Measurements from ENCODE around the gene CDH11.

The CDH11 gene

DNA sequence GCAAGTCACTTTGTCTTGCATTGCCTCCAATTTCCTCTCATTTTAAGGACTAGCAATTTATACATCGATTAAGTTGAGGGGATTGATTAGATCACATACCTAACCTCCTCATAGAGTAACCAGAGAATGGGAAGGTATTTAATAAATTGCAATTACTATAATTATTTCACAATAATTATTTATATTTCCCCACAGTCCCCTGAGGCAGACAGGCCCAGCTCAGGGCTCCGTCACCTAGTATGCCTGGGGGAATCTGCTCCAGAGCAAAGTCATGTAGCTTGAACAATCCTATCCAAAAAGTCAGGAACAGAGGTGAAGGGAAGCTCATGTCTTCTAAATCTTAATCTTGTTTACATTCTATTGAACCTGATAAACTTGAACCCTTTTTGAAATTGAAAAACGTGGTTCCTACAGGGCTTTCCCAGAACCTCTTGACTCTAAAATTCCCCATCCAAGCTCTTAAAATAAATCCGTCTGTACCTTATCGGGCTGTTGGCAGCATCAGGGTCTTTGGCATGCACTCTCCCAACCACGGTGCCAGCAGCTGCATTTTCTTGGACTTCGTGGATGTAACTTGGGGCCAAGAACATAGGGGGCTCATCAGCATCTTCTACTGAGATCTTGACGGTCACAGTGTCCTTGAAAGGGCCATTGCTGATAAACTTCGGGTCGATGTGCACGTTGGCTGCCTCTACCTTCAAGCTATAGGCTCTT, 140.1 kb downstream of the CDH11 start:
- Mint-ChIP-seq H3K9me3 (peaks cover 7% of the 10 kb centered on the region), H3K27me3 (no peaks in the 10 kb centered on the region), H3K4me3 (no peak overlapping the region)

DNA sequence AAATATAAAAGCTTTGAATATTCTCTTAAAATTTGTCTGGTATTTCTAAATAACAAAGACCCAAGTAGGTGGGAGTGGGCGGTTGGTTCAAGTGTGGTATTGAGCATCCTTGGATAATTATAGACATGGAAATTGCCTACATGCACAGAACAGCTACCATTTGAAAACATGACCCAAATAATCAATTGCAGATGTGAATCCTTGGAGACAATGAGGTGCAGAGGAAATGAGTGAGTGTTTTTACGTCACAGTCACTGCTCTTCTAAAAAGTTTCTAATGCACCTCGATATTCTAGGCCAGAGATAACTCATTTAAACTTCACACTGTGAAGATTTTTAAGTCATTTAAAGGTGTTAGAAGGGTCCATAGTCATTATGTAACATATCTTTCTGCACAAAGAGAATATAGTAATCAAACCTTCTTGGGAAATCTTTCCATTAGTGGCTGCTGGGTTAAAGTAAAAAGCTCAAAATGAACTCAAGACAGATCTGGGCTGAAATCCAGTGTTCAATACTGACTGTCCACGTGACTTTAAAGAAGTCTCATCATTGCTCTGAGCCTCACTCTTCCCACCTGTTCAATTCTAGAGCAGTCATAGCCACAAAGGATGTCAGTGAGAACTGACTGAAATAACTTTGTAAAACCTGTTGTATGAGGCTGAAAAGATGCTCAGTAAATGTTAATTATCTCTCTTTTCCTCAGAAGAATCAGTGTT, 144.5 kb downstream of the CDH11 start:
- Mint-ChIP-seq H3K4me1 (no peaks in the 10 kb centered on the region), H3K27me3 (no peaks in the 10 kb centered on the region), H3K9me3 (peaks cover 4% of the 10 kb centered on the region), H3K4me3 (no peak overlapping the region), H3K36me3 (ENCODE audit: low read depth) (no peaks in the 10 kb centered on the region), H3K27ac (no peak overlapping the region)
- no peak for ATAC-seq
- no peak for DNase-seq

More for the DNA sequence above, 140.1 kb downstream of the CDH11 start:
- no peaks in the 10 kb centered on the region for H3K36me3 Mint-ChIP-seq (ENCODE audit: low read depth)
- no peaks in the 10 kb centered on the region for H3K4me1 Mint-ChIP-seq
- ATAC-seq (no peak), DNase-seq (no peak)
- no peak overlapping the region for H3K27ac Mint-ChIP-seq

DNA sequence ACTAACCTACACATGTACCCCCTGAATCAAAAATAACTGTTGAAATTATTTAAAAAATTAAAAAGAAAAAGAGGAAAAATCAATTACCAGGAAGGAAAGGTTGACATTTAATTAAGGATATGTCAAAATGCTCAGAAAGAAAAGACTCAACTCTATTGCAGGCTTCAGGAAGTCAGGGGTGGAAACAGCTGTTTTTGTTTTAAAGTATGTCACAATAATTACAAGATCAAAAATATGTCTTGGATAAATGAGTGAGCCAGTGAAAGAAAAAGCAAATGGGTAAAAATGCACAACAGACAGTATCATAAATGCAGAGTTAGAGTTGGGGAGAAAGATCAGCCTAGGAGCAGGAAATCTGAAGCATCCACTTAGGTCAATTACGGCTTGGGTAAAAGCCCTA, 146.0 kb downstream of the CDH11 start:
- Mint-ChIP-seq H3K4me1 (no peaks in the 10 kb centered on the region), H3K27me3 (no peaks in the 10 kb centered on the region), H3K9me3 (peaks cover 4% of the 10 kb centered on the region)

DNA sequence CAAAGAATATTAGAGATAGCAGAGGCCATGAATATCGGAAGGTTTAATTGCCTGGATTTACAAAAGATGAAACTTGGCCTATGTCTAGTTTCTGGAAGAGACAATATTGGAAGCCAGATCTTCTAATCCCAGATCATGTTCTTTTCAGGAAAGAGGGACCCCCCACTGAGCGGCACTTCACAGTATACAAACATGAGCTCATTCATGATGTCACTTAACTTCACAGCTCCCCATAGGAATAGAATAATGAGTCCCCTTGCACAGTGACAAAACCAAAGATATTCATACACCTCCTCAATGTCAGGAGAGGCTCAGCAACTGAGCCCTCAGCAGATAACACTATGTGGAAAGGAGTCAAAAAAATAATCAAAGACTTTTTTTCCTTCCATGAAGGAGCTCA, 147.5 kb downstream of the CDH11 start:
- Mint-ChIP-seq H3K27me3 (no peaks in the 10 kb centered on the region), H3K36me3 (ENCODE audit: low read depth) (no peaks in the 10 kb centered on the region), H3K4me3 (no peak overlapping the region), H3K9me3 (peaks cover 7% of the 10 kb centered on the region), H3K4me1 (no peaks in the 10 kb centered on the region), H3K27ac (no peak overlapping the region)
- ATAC-seq (no peak), DNase-seq (no peak)

More for the DNA sequence above, 146.0 kb downstream of the CDH11 start:
- Mint-ChIP-seq H3K4me3 (no peak overlapping the region), H3K36me3 (ENCODE audit: low read depth) (no peaks in the 10 kb centered on the region), H3K27ac (no peak overlapping the region)
- ATAC-seq: no peak
- no peak for DNase-seq

DNA sequence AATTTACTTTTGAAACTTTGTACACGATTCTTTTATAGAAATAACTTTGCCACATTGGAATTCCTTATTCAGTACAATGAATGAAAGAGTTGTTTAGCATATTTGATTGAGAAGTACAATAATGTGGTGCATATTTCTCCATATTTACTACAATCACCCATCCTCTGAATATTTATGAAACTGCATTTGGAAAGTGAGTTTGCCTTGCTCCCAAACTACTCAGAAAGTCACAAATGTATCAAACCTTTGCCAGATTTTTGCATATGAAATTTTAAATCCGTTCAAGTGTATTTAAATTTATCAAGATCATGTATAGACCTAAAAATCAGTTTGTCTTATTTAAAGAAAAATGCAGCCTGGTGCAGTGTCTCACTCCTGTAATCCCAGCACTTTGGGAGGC, 148.7 kb downstream of the CDH11 start:
- Mint-ChIP-seq H3K27me3 (no peaks in the 10 kb centered on the region), H3K4me1 (no peaks in the 10 kb centered on the region), H3K27ac (no peak overlapping the region), H3K9me3 (peaks cover 7% of the 10 kb centered on the region), H3K4me3 (no peak overlapping the region), H3K36me3 (ENCODE audit: low read depth) (no peaks in the 10 kb centered on the region)
- no peak for DNase-seq
- ATAC-seq: no peak

DNA sequence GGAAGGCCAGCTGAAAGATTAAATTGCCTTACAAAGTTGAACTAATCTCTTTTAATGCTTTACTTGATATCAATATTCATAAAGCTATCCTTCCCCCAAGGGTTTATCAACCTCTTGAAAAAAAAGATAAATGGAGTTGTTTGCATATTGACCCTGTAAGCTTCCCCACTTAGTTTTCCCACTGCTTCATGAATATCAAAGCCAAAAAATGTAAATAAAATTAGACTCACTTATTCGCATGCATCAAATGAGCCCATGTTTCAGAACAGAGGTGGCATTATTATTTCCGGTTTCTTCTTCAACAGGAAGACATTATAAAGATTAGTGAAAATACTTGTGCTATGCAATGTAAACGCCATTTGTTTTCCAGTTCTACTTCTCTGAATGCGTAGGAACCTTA, 150.7 kb downstream of the CDH11 start:
- DNase-seq (no peak), ATAC-seq (no peak)
- H3K9me3 Mint-ChIP-seq: peaks cover 7% of the 10 kb centered on the region
- H3K27ac Mint-ChIP-seq: no peak overlapping the region
- no peak overlapping the region for H3K4me3 Mint-ChIP-seq
- no peaks in the 10 kb centered on the region for H3K4me1 Mint-ChIP-seq
- H3K27me3 Mint-ChIP-seq: no peaks in the 10 kb centered on the region
- no peaks in the 10 kb centered on the region for H3K36me3 Mint-ChIP-seq (ENCODE audit: low read depth)

DNA sequence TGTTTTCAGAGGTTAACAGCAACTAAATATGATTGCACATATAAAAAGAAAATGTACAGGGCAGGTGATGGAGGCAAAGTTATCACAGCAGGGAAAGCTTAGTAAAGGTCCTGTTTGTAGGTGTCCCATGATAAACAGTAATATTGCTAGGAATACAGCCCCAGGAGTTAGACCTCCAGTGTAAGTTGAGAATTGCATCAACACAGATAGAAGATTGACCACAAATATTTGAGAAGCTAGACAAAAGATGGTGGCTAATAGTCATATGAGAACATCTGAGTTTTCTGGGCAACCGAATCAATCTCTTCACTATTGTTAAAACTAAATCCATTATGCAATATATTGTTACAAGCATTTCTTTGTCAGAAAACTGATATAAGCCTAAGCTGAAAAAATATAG, 152.6 kb downstream of the CDH11 start:
- Mint-ChIP-seq H3K27ac (no peak overlapping the region), H3K9me3 (peaks cover 4% of the 10 kb centered on the region), H3K27me3 (no peaks in the 10 kb centered on the region), H3K36me3 (ENCODE audit: low read depth) (no peaks in the 10 kb centered on the region), H3K4me3 (no peak overlapping the region), H3K4me1 (no peaks in the 10 kb centered on the region)
- no peak for DNase-seq
- ATAC-seq: no peak

DNA sequence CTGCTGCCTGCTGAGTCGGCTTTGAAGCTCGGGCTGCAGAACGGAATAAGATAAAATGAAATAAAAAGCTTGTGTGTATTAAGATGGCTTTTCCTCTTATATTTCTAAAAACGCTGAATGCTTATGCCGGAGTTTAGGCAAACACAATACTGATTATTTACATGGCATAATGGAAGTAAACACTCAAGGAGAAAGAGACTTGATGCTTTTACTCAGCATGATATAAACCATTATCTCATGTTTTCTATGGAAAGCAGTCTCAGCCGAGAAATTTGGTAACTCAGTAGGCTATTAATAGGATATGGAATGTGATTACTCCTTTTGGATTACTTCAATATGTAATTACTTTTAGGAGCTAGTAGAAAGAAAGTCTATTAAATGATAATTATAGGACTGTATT, 153.3 kb downstream of the CDH11 start:
- no peaks in the 10 kb centered on the region for H3K27me3 Mint-ChIP-seq
- ATAC-seq (no peak), DNase-seq (no peak)
- peaks cover 6% of the 10 kb centered on the region for H3K9me3 Mint-ChIP-seq
- no peak overlapping the region for H3K27ac Mint-ChIP-seq
- no peak overlapping the region for H3K4me3 Mint-ChIP-seq
- H3K4me1 Mint-ChIP-seq: no peaks in the 10 kb centered on the region
- H3K36me3 Mint-ChIP-seq (ENCODE audit: low read depth): no peaks in the 10 kb centered on the region

DNA sequence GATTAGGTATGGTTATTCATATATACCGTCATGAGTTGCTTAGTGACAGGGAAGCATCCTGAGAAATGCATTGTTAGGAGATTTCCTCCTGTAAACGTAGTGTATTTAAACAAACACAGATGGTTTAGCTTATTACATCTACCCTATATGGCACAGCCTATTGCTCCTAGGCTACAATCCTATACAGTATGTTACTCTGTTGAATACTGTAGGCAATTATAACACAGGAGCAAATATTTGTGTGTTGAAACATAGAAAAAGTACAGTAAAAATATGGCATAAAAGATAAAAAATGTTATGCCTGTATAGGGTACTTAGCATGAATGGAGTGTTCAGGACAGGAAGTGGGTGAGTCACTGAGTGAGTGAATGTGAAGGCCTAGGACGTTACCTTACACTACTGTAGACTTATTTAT, 157.7 kb downstream of the CDH11 start:
- H3K27ac Mint-ChIP-seq: no peak overlapping the region
- DNase-seq (no peak), ATAC-seq (no peak)
- no peaks in the 10 kb centered on the region for H3K36me3 Mint-ChIP-seq (ENCODE audit: low read depth)
- no peaks in the 10 kb centered on the region for H3K4me1 Mint-ChIP-seq
- H3K4me3 Mint-ChIP-seq: no peak overlapping the region
- peaks cover 10% of the 10 kb centered on the region for H3K9me3 Mint-ChIP-seq
- H3K27me3 Mint-ChIP-seq: no peaks in the 10 kb centered on the region

DNA sequence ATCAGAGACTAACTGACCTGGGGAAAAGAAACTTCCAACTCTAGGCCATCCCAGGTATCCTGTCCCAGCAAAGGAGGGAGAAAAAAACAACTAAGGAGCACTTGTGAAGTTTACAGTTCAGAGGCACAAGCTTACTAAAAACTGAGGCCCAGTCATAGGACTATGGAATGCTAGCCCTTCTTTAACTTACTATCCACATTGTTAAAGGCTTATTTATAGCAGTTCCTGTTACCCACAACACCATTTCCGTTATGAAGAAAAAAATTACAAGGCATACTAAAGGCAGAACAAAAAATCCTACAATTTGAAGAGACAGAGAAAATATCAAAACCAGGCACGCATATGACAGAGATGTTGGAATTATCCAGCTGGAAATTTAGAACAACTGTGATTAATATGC, 159.1 kb downstream of the CDH11 start:
- no peak for ATAC-seq

DNA sequence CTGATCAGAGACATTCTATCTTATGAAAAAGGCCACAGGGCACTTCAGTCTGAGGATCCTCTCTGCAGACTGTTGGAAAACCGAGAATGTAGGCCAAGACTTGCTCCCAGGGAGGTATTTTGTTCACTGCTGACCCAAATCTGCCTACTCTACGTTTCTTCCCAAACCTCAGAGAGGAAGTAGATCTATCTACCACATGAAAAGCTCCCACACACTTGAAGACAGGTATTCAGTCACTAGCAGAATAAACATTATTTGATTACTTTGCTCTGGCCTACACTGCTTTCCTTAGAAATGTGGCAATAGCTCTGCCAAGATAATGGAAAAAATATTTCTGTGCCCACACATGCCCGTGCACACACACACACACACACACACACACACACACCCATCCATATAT, 164.6 kb downstream of the CDH11 start:
- ATAC-seq (no peak), DNase-seq (no peak)
- no peaks in the 10 kb centered on the region for H3K36me3 Mint-ChIP-seq (ENCODE audit: low read depth)
- H3K4me1 Mint-ChIP-seq: no peaks in the 10 kb centered on the region
- no peaks in the 10 kb centered on the region for H3K9me3 Mint-ChIP-seq
- H3K27me3 Mint-ChIP-seq: no peaks in the 10 kb centered on the region
- no peak overlapping the region for H3K4me3 Mint-ChIP-seq
- H3K27ac Mint-ChIP-seq: no peak overlapping the region

More for the DNA sequence above, 159.1 kb downstream of the CDH11 start:
- no peaks in the 10 kb centered on the region for H3K27me3 Mint-ChIP-seq
- H3K4me3 Mint-ChIP-seq: no peak overlapping the region
- H3K4me1 Mint-ChIP-seq: no peaks in the 10 kb centered on the region
- DNase-seq: no peak
- H3K36me3 Mint-ChIP-seq (ENCODE audit: low read depth): no peaks in the 10 kb centered on the region
- no peak overlapping the region for H3K27ac Mint-ChIP-seq
- H3K9me3 Mint-ChIP-seq: peaks cover 10% of the 10 kb centered on the region

DNA sequence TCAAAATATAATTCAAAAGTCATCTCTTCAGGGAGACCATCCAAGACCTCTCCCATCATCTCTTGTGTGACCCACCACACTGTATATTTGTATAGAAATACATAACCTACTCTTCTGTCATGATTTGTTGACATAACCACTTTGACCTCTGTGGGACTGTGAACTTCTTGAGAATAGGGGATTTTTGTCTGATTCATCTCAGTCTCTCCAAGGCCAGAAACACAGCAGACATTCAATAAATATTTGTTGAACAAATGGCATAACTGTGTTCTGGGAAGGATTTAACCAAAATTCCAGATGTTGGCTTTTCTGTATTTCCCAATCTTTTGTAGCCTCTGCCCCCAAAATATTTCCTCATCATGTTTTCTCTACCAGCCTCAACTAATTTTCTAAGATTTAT, 169.7 kb downstream of the CDH11 start:
- H3K27ac Mint-ChIP-seq: no peak overlapping the region
- peaks cover 10% of the 10 kb centered on the region for H3K9me3 Mint-ChIP-seq
- no peak overlapping the region for H3K4me3 Mint-ChIP-seq
- no peaks in the 10 kb centered on the region for H3K4me1 Mint-ChIP-seq
- ATAC-seq: no peak
- no peak for DNase-seq
- H3K36me3 Mint-ChIP-seq (ENCODE audit: low read depth): no peaks in the 10 kb centered on the region
- H3K27me3 Mint-ChIP-seq: no peaks in the 10 kb centered on the region

DNA sequence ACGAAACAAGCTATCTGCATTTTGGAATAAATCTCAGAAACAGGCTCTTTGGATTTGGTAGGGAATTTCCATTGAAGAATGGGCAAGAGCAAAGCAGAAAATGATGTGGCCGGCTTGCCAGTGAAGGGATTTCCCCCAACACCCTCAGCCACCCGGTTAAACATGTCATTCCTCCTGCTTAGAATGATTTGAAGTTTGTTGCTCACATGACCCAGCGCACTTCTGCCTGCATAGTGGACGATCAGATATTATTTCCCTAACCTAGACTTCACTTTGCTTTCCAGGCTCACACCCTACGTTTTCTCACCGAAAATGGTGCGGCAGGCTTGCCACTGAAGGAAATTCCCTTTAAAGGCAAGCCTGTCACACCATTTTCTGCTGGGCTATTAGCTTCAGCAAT, 170.7 kb downstream of the CDH11 start:
- ATAC-seq: no peak
- Mint-ChIP-seq H3K9me3 (peaks cover 10% of the 10 kb centered on the region), H3K4me3 (no peak overlapping the region), H3K27me3 (no peaks in the 10 kb centered on the region), H3K36me3 (ENCODE audit: low read depth) (no peaks in the 10 kb centered on the region), H3K27ac (no peak overlapping the region), H3K4me1 (no peaks in the 10 kb centered on the region)
- no peak for DNase-seq

DNA sequence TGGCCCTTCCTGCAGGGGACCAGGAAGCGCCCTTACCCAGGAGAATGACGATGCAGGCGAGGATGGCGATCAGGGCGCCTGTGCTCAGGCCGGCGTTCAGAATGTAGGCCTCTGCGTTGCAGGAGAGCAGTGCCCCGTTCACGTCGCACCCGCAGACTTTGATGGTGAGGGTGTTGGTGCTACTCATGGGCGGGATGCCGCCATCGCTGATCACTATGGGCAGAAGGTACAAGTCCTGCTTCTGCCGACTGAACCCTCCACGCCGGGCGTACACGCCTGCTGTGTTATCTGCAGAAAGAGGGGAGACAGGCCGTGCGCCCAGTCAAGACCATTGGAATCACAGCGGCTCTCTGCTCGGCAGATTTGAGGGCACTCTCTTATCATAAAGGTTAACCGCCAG, 171.1 kb downstream of the CDH11 start:
- ATAC-seq (no peak), DNase-seq (no peak)
- Mint-ChIP-seq H3K27me3 (no peaks in the 10 kb centered on the region), H3K4me3 (no peak overlapping the region), H3K27ac (no peak overlapping the region), H3K36me3 (ENCODE audit: low read depth) (no peaks in the 10 kb centered on the region), H3K9me3 (peaks cover 10% of the 10 kb centered on the region), H3K4me1 (no peaks in the 10 kb centered on the region)

DNA sequence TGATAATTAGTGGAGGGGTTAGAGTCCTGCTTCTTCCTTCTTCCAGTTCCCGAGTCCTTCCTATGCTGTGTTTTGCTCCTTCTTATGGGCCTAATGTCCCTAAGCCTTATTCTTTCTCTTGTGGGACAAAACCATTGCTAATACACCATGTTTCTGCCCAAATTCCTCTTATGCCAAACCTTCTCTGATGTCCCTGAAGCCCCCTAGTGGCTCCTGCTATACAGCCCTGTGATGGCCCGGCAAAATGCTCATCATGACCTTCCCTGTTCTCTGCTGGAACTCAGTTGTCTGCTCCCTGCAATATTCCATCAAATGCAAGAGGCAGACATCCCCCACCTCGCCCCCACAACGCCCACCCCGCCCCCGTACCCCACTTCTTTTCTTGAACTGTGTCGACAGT, 171.6 kb downstream of the CDH11 start:
- Mint-ChIP-seq H3K36me3 (ENCODE audit: low read depth) (no peaks in the 10 kb centered on the region), H3K4me3 (no peak overlapping the region), H3K27ac (no peak overlapping the region), H3K9me3 (peaks cover 10% of the 10 kb centered on the region), H3K27me3 (no peaks in the 10 kb centered on the region), H3K4me1 (no peaks in the 10 kb centered on the region)
- DNase-seq (no peak), ATAC-seq (no peak)

Measured in activated naive CD8-positive, alpha-beta T cell treated with anti-CD3 and anti-CD28 coated beads, Interleukin-2, amount 50 U/mL, for 24 hours (primary cell).